Measurements from ENCODE around the gene CD300H.

Gene CD300H

GRCh38 chr17:74542727-74543383 is 24.5 kb downstream of the CD300H start:
- Histone ChIP-seq H3K9me3 (ENCODE audit: low read depth, low read length) (no peaks in the 10 kb centered on the region), H3K4me3 (no peak overlapping the region), H3K36me3 (ENCODE audit: insufficient read depth, low read length) (no peaks in the 10 kb centered on the region), H3K9ac (ENCODE audit: insufficient read length) (no peak overlapping the region), H3K27ac (no peak overlapping the region)
- no peak for DNase-seq (ENCODE audit: low read depth, low spot score)
- TF ChIP-seq FOXP2 (optimal IDR thresholded peaks at IDR 0.05; ENCODE audit: control extremely low read depth, extremely low read length, insufficient read depth) = no peak
- no peak for TF ChIP-seq EZH2 (IDR thresholded peaks at IDR 0.05)

DNA sequence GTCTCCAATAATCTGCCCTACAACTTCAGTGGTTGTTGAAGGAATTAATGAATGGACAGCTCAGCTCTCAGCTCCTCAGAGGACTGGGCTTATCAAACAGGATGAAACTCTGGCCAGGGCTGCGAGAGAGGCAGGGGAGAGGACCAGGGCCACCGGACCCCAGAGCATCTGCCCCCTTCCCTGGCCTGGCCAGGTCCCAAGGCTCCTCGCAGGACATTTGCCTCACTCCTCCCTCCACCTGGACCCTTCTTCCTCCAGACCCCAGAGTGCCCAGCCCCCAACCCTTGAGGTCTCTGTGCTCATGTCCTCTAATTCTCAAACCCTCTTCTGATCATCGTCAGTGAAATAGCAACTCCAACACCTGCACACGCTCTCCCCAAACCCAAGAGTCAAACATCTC is 25.1 kb downstream of the CD300H start:
- no peaks in the 10 kb centered on the region for H3K36me3 ChIP-seq (ENCODE audit: insufficient read depth, low read length)
- H3K9me3 ChIP-seq (ENCODE audit: low read depth, low read length) = no peaks in the 10 kb centered on the region

DNA sequence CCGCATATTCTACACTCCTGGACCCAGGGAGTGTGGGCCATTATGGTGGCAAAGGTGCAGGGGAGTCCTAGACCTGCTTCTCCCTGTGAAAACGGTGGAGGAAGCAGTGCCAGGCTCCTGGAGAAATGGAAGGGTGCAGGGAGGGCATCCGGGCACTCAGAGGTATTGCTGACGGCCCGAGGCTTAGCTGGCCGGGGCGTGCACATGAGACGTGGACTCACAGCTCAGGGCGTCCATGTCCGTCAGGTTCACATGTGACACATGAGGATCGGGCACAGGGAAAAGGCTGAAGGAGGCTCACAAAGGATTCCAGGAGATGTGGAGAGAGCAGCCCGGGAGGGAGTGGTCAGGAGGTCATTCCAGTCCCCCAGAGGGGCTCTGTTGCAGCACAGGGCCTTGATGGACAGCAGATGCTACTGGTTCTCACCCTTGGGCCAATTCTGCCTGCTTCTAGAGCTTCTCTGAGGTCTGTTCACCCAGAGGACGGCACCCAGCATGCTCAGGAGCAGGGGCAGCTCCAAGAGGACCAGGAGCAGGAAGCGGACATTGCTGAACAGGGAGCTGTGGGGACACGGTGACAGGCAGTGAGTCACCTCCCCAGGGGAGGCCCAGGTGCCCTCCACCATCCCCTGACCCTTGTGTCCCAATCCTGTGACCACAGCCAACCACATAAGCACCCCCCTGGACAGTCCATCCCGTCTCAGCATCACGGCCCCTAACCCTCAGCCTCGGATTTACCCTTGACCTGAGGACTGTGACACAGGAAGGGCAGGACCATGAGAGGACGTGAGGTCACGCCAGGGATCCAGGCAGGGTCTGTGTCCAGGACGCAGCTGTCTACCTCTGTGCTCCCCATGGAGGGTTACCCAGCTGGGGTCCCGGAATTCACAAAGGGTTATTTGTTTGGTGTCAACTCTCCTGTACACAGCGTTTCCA is 25.9 kb downstream of the CD300H start:
- no peak overlapping the region for H3K4me3 ChIP-seq
- H3K36me3 ChIP-seq (ENCODE audit: insufficient read depth, low read length) = no peaks in the 10 kb centered on the region
- H3K27ac ChIP-seq = no peak overlapping the region
- no peak for DNase-seq (ENCODE audit: low read depth, low spot score)
- no peaks in the 10 kb centered on the region for H3K9me3 ChIP-seq (ENCODE audit: low read depth, low read length)
- no peak overlapping the region for H3K9ac ChIP-seq (ENCODE audit: insufficient read length)
- TF ChIP-seq FOXP2 (optimal IDR thresholded peaks at IDR 0.05; ENCODE audit: control extremely low read depth, extremely low read length, insufficient read depth) (no peak), POLR2AphosphoS5 (IDR thresholded peaks at IDR 0.05; ENCODE audit: borderline replicate concordance, low read depth, low read length) (no peak), EZH2 (IDR thresholded peaks at IDR 0.05) (no peak)

More for the DNA sequence above, 25.1 kb downstream of the CD300H start:
- TF ChIP-seq EZH2 (IDR thresholded peaks at IDR 0.05) (no peak), FOXP2 (optimal IDR thresholded peaks at IDR 0.05; ENCODE audit: control extremely low read depth, extremely low read length, insufficient read depth) (no peak), POLR2AphosphoS5 (IDR thresholded peaks at IDR 0.05; ENCODE audit: borderline replicate concordance, low read depth, low read length) (no peak)
- no peak for DNase-seq (ENCODE audit: low read depth, low spot score)
- no peak overlapping the region for H3K9ac ChIP-seq (ENCODE audit: insufficient read length)
- H3K27ac ChIP-seq = no peak overlapping the region
- no peak overlapping the region for H3K4me3 ChIP-seq

DNA sequence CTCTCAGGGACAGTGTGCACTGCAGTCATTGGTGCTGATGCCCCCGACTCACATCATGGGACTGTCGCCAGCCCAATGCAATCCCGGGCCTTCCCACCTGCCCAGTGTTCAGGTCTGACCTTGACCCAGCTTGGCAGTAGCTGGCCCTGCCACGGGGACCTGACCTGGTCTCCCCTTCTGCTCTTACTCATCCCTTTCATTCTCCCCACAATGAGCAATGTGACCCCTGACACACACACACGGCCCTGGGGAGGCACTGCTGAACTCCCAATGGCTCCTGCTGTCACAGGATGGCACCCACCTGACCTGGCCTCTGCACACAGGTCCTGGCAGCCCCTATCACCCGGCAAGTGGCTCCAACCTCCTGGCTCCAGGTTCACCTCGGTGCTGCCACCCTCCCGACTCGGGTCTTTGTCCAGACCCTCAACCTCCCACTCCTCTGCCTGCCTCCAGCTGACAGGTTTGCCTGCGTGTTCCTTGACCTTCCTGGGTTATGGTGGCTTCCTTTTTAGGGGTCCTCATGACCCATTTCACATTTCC is 28.0 kb downstream of the CD300H start:
- H3K36me3 ChIP-seq (ENCODE audit: insufficient read depth, low read length) = no peaks in the 10 kb centered on the region
- H3K27ac ChIP-seq = no peak overlapping the region
- H3K9me3 ChIP-seq (ENCODE audit: low read depth, low read length) = no peaks in the 10 kb centered on the region
- no peak overlapping the region for H3K9ac ChIP-seq (ENCODE audit: insufficient read length)
- no peak for DNase-seq (ENCODE audit: low read depth, low spot score)
- TF ChIP-seq EZH2 (IDR thresholded peaks at IDR 0.05) (no peak), FOXP2 (optimal IDR thresholded peaks at IDR 0.05; ENCODE audit: control extremely low read depth, extremely low read length, insufficient read depth) (no peak)
- H3K4me3 ChIP-seq = no peak overlapping the region

GRCh38 chr17:74536890-74537289 is 30.4 kb downstream of the CD300H start:
- TF ChIP-seq FOXP2 (optimal IDR thresholded peaks at IDR 0.05; ENCODE audit: control extremely low read depth, extremely low read length, insufficient read depth) (no peak), POLR2AphosphoS5 (IDR thresholded peaks at IDR 0.05; ENCODE audit: borderline replicate concordance, low read depth, low read length) (no peak), EZH2 (IDR thresholded peaks at IDR 0.05) (no peak)

DNA sequence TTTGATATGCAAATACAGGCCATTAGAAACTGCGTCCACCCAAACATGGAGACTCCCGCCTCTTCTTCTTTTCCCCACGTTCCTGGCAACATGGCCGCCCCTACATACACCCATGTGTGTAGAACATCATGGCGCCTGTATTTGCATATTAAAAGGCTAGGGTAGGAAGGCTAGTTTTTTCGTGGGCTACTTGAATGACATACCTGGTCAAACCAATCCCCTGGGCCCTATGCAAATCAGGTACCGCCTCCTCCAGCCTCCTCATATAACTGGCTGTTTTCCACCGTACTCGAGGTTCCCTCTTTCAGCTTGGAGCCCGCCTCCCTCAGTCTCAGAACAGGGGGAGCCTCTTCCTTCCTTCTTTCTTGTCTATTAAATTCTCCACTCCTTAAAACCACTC is 35.2 kb downstream of the CD300H start:
- Histone ChIP-seq H3K4me3 (no peak overlapping the region), H3K36me3 (ENCODE audit: insufficient read depth, low read length) (no peaks in the 10 kb centered on the region), H3K9ac (ENCODE audit: insufficient read length) (no peak overlapping the region), H3K27ac (no peak overlapping the region), H3K9me3 (ENCODE audit: low read depth, low read length) (no peaks in the 10 kb centered on the region)
- TF ChIP-seq POLR2AphosphoS5 (IDR thresholded peaks at IDR 0.05; ENCODE audit: borderline replicate concordance, low read depth, low read length) (no peak), EZH2 (IDR thresholded peaks at IDR 0.05) (no peak), FOXP2 (optimal IDR thresholded peaks at IDR 0.05; ENCODE audit: control extremely low read depth, extremely low read length, insufficient read depth) (no peak)
- DNase-seq (ENCODE audit: low read depth, low spot score) = no peak

More at GRCh38 chr17:74536890-74537289, 30.4 kb downstream of the CD300H start:
- H3K36me3 ChIP-seq (ENCODE audit: insufficient read depth, low read length) = no peaks in the 10 kb centered on the region
- H3K27ac ChIP-seq = no peak overlapping the region
- H3K9me3 ChIP-seq (ENCODE audit: low read depth, low read length) = no peaks in the 10 kb centered on the region
- H3K4me3 ChIP-seq = no peak overlapping the region
- no peak overlapping the region for H3K9ac ChIP-seq (ENCODE audit: insufficient read length)
- DNase-seq (ENCODE audit: low read depth, low spot score) = no peak

DNA sequence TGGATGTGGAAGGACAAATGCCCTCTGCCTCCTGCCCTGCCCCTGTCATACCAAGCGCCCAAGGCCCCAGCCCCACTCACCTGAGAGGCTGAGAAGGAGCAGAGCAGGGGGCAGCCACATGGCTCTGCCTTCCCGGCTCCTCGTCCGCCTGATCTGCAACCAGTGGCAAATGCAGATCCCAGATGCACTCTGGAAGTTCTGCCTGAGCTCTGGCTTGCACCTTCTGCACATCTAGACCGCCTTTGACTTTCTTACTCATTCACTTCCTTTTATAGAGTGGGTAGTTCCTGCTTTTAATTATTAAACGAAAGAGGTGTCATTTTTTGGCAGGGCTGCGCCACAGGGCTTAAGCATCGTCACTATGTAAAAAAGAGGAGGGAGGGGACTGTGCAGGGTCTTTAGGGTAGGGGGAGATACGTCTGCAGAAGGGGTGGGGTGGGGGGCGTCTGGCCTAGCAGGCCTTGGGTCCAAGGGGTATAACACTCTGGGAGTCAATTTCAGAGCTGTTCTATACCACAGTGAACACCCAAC is 36.0 kb downstream of the CD300H start, which contains the start of gene CD300LB:
Gene CD300LB, minus strand, starts transcription at position 245 of the 531 bp plus-strand sequence. Its CDS starts 125 bp downstream, at position 120.
- Histone ChIP-seq H3K27ac (no peak within 1 kb of the TSS), H3K9ac (ENCODE audit: insufficient read length) (no peak within 1 kb of the TSS), H3K36me3 (ENCODE audit: insufficient read depth, low read length) (no peaks in the 10 kb centered on the region)

DNA sequence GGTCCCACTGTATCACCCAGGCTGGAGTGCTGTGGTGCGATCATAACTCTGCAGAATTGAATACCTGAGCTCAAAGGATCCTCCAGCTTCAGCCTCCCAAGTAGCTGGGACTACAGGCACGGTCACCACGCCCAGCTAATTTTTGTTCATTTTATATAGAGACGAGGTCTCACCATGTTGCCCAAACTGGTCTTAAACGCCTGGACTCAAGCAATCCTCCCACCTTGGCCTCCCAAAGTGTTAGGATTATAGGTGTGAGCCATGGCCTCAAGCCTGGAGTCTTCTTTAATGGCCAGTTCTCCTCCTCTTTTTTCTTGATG is 36.5 kb downstream of the CD300H start:
- no peaks in the 10 kb centered on the region for H3K9me3 ChIP-seq (ENCODE audit: low read depth, low read length)
- no peak overlapping the region for H3K27ac ChIP-seq
- no peaks in the 10 kb centered on the region for H3K36me3 ChIP-seq (ENCODE audit: insufficient read depth, low read length)
- no peak for TF ChIP-seq POLR2AphosphoS5 (IDR thresholded peaks at IDR 0.05; ENCODE audit: borderline replicate concordance, low read depth, low read length)
- TF ChIP-seq FOXP2 (optimal IDR thresholded peaks at IDR 0.05; ENCODE audit: control extremely low read depth, extremely low read length, insufficient read depth) = no peak
- no peak for TF ChIP-seq EZH2 (IDR thresholded peaks at IDR 0.05)
- no peak overlapping the region for H3K4me3 ChIP-seq
- H3K9ac ChIP-seq (ENCODE audit: insufficient read length) = no peak overlapping the region
- DNase-seq (ENCODE audit: low read depth, low spot score) = no peak

More for the DNA sequence above, 36.0 kb downstream of the CD300H start, which contains the start of gene CD300LB:
- Histone ChIP-seq H3K4me3 (no peak within 1 kb of the TSS), H3K9me3 (ENCODE audit: low read depth, low read length) (no peaks in the 10 kb centered on the region)
- TF ChIP-seq EZH2 (IDR thresholded peaks at IDR 0.05) (no peak), POLR2AphosphoS5 (IDR thresholded peaks at IDR 0.05; ENCODE audit: borderline replicate concordance, low read depth, low read length) (no peak), FOXP2 (optimal IDR thresholded peaks at IDR 0.05; ENCODE audit: control extremely low read depth, extremely low read length, insufficient read depth) (no peak)
- DNase-seq (ENCODE audit: low read depth, low spot score) = no peak
